ENCODE results near the gene CDKL5.

The CDKL5 gene

GRCh38 chrX:18577400-18577799 lies 152.0 kb downstream of the CDKL5 start:
- Histone ChIP-seq H3K9me2 (replicated peaks; ENCODE audit: low read depth, low read length) (no peaks in the 10 kb centered on the region), H4K20me1 (ENCODE audit: insufficient read depth, low read length, poor library complexity, severe bottlenecking) (no peaks in the 10 kb centered on the region), H3F3A (ENCODE audit: low read depth) (no peaks in the 10 kb centered on the region), H3K79me2 (ENCODE audit: insufficient read depth, low read length) (no peaks in the 10 kb centered on the region), H3K9me3 (ENCODE audit: insufficient read depth, low read depth, low read length) (no peaks in the 10 kb centered on the region), H3K27me3 (ENCODE audit: insufficient read depth, low read length, poor library complexity, severe bottlenecking) (no peaks in the 10 kb centered on the region), H3K4me2 (ENCODE audit: low read depth, low read length, poor library complexity, severe bottlenecking) (no peak overlapping the region), H3K4me3 (ENCODE audit: low read length, poor library complexity, severe bottlenecking) (no peak overlapping the region), H3K4me1 (ENCODE audit: insufficient read depth, low read length, poor library complexity, severe bottlenecking) (no peaks in the 10 kb centered on the region), H3K36me3 (ENCODE audit: insufficient read depth, low read length) (no peaks in the 10 kb centered on the region), H3K9ac (ENCODE audit: low read depth, low read length, poor library complexity, severe bottlenecking) (no peak overlapping the region), H2AFZ (ENCODE audit: low read length) (no peak overlapping the region)
- no peak for TF ChIP-seq EZH2phosphoT487 (IDR thresholded peaks at IDR 0.05; ENCODE audit: borderline replicate concordance)
- TF ChIP-seq CTCF (conservative IDR thresholded peaks at IDR 0.05; ENCODE audit: low read length), result no peak

GRCh38 chrX:18578546-18578945 lies 153.1 kb downstream of the CDKL5 start:
- no peaks in the 10 kb centered on the region for H3K9me2 ChIP-seq (replicated peaks; ENCODE audit: low read depth, low read length)
- H3F3A ChIP-seq (ENCODE audit: low read depth), result no peaks in the 10 kb centered on the region
- no peak overlapping the region for H2AFZ ChIP-seq (ENCODE audit: low read length)
- H3K4me3 ChIP-seq (ENCODE audit: low read length, poor library complexity, severe bottlenecking), result no peak overlapping the region
- no peak overlapping the region for H3K9ac ChIP-seq (ENCODE audit: low read depth, low read length, poor library complexity, severe bottlenecking)
- no peaks in the 10 kb centered on the region for H3K27me3 ChIP-seq (ENCODE audit: insufficient read depth, low read length, poor library complexity, severe bottlenecking)
- no peaks in the 10 kb centered on the region for H3K36me3 ChIP-seq (ENCODE audit: insufficient read depth, low read length)
- no peak overlapping the region for H3K4me2 ChIP-seq (ENCODE audit: low read depth, low read length, poor library complexity, severe bottlenecking)
- TF ChIP-seq CTCF (conservative IDR thresholded peaks at IDR 0.05; ENCODE audit: low read length) (no peak), EZH2phosphoT487 (IDR thresholded peaks at IDR 0.05; ENCODE audit: borderline replicate concordance) (no peak)
- no peaks in the 10 kb centered on the region for H3K9me3 ChIP-seq (ENCODE audit: insufficient read depth, low read depth, low read length)
- H3K79me2 ChIP-seq (ENCODE audit: insufficient read depth, low read length), result no peaks in the 10 kb centered on the region
- no peaks in the 10 kb centered on the region for H3K4me1 ChIP-seq (ENCODE audit: insufficient read depth, low read length, poor library complexity, severe bottlenecking)
- H4K20me1 ChIP-seq (ENCODE audit: insufficient read depth, low read length, poor library complexity, severe bottlenecking), result no peaks in the 10 kb centered on the region

GRCh38 chrX:18579495-18579894 lies 154.1 kb downstream of the CDKL5 start:
- Histone ChIP-seq H3K4me1 (ENCODE audit: insufficient read depth, low read length, poor library complexity, severe bottlenecking) (no peaks in the 10 kb centered on the region), H4K20me1 (ENCODE audit: insufficient read depth, low read length, poor library complexity, severe bottlenecking) (no peaks in the 10 kb centered on the region), H3K9ac (ENCODE audit: low read depth, low read length, poor library complexity, severe bottlenecking) (no peak overlapping the region), H3K4me2 (ENCODE audit: low read depth, low read length, poor library complexity, severe bottlenecking) (no peak overlapping the region), H3K36me3 (ENCODE audit: insufficient read depth, low read length) (no peaks in the 10 kb centered on the region), H3F3A (ENCODE audit: low read depth) (no peaks in the 10 kb centered on the region), H3K27me3 (ENCODE audit: insufficient read depth, low read length, poor library complexity, severe bottlenecking) (no peaks in the 10 kb centered on the region), H3K79me2 (ENCODE audit: insufficient read depth, low read length) (no peaks in the 10 kb centered on the region), H3K9me2 (replicated peaks; ENCODE audit: low read depth, low read length) (no peaks in the 10 kb centered on the region), H3K4me3 (ENCODE audit: low read length, poor library complexity, severe bottlenecking) (no peak overlapping the region), H3K9me3 (ENCODE audit: insufficient read depth, low read depth, low read length) (no peaks in the 10 kb centered on the region), H2AFZ (ENCODE audit: low read length) (no peak overlapping the region)
- no peak for TF ChIP-seq EZH2phosphoT487 (IDR thresholded peaks at IDR 0.05; ENCODE audit: borderline replicate concordance)
- no peak for TF ChIP-seq CTCF (conservative IDR thresholded peaks at IDR 0.05; ENCODE audit: low read length)
